Bronchial epithelial cell (primary cell): ENCODE data around the gene SH3GL3. TPM values are rescaled to one million over a fixed set of nuclear protein-coding genes. Genes with fewer than 3 reads are reported as not detected.

Experiments
- DNase-seq: peaks from one replicate; pipeline ENCODE4 v3.0.0-alpha.2; 2010; ENCODE audit warnings: low read depth
- FAIRE-seq: peaks from 2 replicates; lab custom pipeline; 2011; peaks lifted over from hg19 to GRCh38; lab: Jason Lieb, UNC
- H3K27me3 ChIP-seq: 2 replicates; pipeline ENCODE4 v1.5.1; 2011; ENCODE audit warnings: low read length; ENCODE audit not compliant: control insufficient read depth, insufficient read depth
- H3K36me3 ChIP-seq: 2 replicates; pipeline ENCODE4 v1.5.1; 2011; ENCODE audit warnings: low read length; ENCODE audit not compliant: control insufficient read depth, insufficient read depth
- H3K4me3 ChIP-seq: 2 replicates; pipeline ENCODE4 v1.5.1; 2011; ENCODE audit warnings: mild to moderate bottlenecking, low read depth, low read length, control low read depth
- total RNA-seq: library from RNA; depleted of rRNA; stranded (reverse); fragments of >200 nt; gene quantifications from 2 replicates; pipeline ENCODE4 v1.2.1, GENCODE V29; 2014
- TF ChIP-seq, protein P1 (sequence below): IDR thresholded peaks from 2 replicates; pipeline ENCODE4 v1.5.1; 2011; ENCODE audit warnings: mild to moderate bottlenecking, moderate library complexity, low read length, control low read depth, inconsistent platforms; ENCODE audit not compliant: insufficient read depth, severe bottlenecking

Gene SH3GL3
- total RNA-seq, 1 donor from 2014 or later = 1.1 TPM

DNA sequence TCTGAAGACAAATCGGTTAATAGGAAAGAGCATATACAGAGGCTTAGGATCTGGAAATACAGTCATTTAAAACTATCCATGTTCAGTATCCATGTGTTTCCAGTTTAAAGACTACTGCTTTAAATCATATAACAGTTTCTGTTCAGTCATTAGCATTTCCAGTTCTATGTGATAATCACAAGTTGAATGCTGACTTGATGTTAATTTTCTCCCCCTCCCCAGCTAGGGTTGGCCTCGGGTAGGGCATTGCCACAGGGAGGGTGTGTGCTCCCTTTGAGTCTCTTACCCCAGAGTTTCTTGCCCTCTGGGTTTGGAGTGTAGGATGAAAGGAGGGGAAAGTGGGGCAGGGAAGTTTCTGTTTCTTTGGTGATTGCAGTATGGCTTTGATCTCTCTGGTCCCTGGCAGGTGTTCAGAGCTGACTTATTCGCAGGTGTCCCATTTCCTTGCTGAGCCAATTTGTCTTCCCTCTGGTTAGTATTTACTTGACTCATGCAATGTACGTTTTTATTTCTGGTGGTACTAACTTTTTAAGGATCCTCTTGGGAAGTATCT, 86.3 kb downstream of the SH3GL3 start:
- no peak for FAIRE-seq
- H3K27me3 ChIP-seq = peaks cover 2% of the 10 kb centered on the region
- no peak for DNase-seq
- H3K36me3 ChIP-seq = no peaks in the 10 kb centered on the region
- H3K4me3 ChIP-seq = no peak overlapping the region
- TF ChIP-seq, protein P1, sequence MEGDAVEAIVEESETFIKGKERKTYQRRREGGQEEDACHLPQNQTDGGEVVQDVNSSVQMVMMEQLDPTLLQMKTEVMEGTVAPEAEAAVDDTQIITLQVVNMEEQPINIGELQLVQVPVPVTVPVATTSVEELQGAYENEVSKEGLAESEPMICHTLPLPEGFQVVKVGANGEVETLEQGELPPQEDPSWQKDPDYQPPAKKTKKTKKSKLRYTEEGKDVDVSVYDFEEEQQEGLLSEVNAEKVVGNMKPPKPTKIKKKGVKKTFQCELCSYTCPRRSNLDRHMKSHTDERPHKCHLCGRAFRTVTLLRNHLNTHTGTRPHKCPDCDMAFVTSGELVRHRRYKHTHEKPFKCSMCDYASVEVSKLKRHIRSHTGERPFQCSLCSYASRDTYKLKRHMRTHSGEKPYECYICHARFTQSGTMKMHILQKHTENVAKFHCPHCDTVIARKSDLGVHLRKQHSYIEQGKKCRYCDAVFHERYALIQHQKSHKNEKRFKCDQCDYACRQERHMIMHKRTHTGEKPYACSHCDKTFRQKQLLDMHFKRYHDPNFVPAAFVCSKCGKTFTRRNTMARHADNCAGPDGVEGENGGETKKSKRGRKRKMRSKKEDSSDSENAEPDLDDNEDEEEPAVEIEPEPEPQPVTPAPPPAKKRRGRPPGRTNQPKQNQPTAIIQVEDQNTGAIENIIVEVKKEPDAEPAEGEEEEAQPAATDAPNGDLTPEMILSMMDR = no peak

GRCh38 chr15:83537606-83538005, 90.5 kb downstream of the SH3GL3 start:
- no peak for FAIRE-seq
- TF ChIP-seq, protein P1 = no peak
- Histone ChIP-seq H3K27me3 (peaks cover 2% of the 10 kb centered on the region), H3K36me3 (no peaks in the 10 kb centered on the region), H3K4me3 (no peak overlapping the region)
- no peak for DNase-seq

DNA sequence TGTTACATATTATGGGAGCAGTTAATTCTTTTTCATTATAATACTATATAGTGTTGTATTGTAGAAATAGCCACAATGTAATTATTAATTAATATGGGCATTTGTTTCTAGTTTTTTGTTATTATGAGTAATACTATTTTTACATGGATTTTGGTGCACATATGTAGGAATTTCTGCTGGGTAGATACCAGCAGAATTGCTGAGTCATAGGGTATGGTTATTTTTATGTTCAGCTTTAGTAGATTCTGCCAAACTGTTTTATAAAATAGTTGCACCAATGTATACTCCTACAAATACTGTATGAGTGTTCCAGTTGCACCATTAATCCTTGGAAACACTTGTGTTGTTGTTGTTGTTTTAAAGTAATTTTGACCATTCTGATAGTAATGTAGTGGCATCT, 91.5 kb downstream of the SH3GL3 start:
- TF ChIP-seq, protein P1 = no peak
- FAIRE-seq = no peak
- Histone ChIP-seq H3K36me3 (no peaks in the 10 kb centered on the region), H3K27me3 (no peaks in the 10 kb centered on the region), H3K4me3 (no peak overlapping the region)
- no peak for DNase-seq

GRCh38 chr15:83545804-83546511, 98.8 kb downstream of the SH3GL3 start:
- FAIRE-seq = peak; percentile 7
- TF ChIP-seq, protein P1 = no peak

GRCh38 chr15:83546512-83546888, 99.4 kb downstream of the SH3GL3 start:
- peak; percentile 27 for DNase-seq
- Histone ChIP-seq H3K4me3 (no peak overlapping the region), H3K27me3 (no peaks in the 10 kb centered on the region), H3K36me3 (no peaks in the 10 kb centered on the region)
- TF ChIP-seq, protein P1 = no peak
- peak; percentile 28 for FAIRE-seq

More at GRCh38 chr15:83545804-83546511, 98.8 kb downstream of the SH3GL3 start:
- Histone ChIP-seq H3K27me3 (no peaks in the 10 kb centered on the region), H3K4me3 (no peak overlapping the region), H3K36me3 (no peaks in the 10 kb centered on the region)
- peak; percentile 67 for DNase-seq
